IPS DF 4.7 (cell line): ENCODE data around the gene EPG5.
"Not testable (repeated sequence)": the region's sequence is repeated elsewhere in the genome, so short reads cannot be mapped to it uniquely, and the experiment has no call there.

ENCODE experiments used
- DNase-seq: peaks from one replicate; pipeline ENCODE4 v3.0.0-alpha.2; 2013; ENCODE audit warnings: low spot score; ENCODE audit errors: extremely low read depth

The EPG5 gene

GRCh38 chr18:45865466-45865865 lies 101.7 kb downstream of the EPG5 start:
- DNase-seq = no peak

- no peak for DNase-seq
These were observed 103.0 kb downstream of the EPG5 start for GRCh38 chr18:45864081-45864480.

- DNase-seq = no peak
These were observed 103.7 kb downstream of the EPG5 start for GRCh38 chr18:45863469-45863868.

GRCh38 chr18:45861926-45862325 lies 105.2 kb downstream of the EPG5 start:
- no peak for DNase-seq

- DNase-seq = no peak
These were observed 106.2 kb downstream of the EPG5 start for GRCh38 chr18:45860971-45861370.

GRCh38 chr18:45860492-45860891 lies 106.6 kb downstream of the EPG5 start:
- no peak for DNase-seq

GRCh38 chr18:45859334-45859733 lies 107.8 kb downstream of the EPG5 start:
- DNase-seq = no peak

- no peak for DNase-seq
These were observed 110.6 kb downstream of the EPG5 start for GRCh38 chr18:45856531-45856930.

GRCh38 chr18:45854036-45854586 lies 113.0 kb downstream of the EPG5 start:
- DNase-seq = no peak

- DNase-seq = no peak
These were observed 114.5 kb downstream of the EPG5 start for GRCh38 chr18:45852631-45853030.

GRCh38 chr18:45851161-45851925 lies 115.8 kb downstream of the EPG5 start:
- no peak for DNase-seq

- no peak for DNase-seq
These were observed 117.1 kb downstream of the EPG5 start for GRCh38 chr18:45850021-45850420.

GRCh38 chr18:45849529-45849928 lies 117.6 kb downstream of the EPG5 start:
- no peak for DNase-seq

- not testable (repeated sequence) for DNase-seq
These were observed 118.5 kb downstream of the EPG5 start for GRCh38 chr18:45848643-45849042.

GRCh38 chr18:45847119-45847518 lies 120.0 kb downstream of the EPG5 start:
- no peak for DNase-seq

GRCh38 chr18:45845410-45845809 lies 121.7 kb downstream of the EPG5 start:
- DNase-seq = no peak

- DNase-seq = no peak
These were observed 122.2 kb downstream of the EPG5 start for GRCh38 chr18:45844938-45845337.

- no peak for DNase-seq
These were observed 124.1 kb downstream of the EPG5 start for GRCh38 chr18:45843019-45843418.

GRCh38 chr18:45841765-45842442 lies 125.2 kb downstream of the EPG5 start:
- no peak for DNase-seq

- no peak for DNase-seq
These were observed 125.9 kb downstream of the EPG5 start for GRCh38 chr18:45841060-45841764.

GRCh38 chr18:45839414-45840395 lies 127.4 kb downstream of the EPG5 start:
- no peak for DNase-seq
